GM23248 (cell line): ENCODE data around the gene HIVEP3. TPM values are rescaled to one million over a fixed set of nuclear protein-coding genes. Genes with fewer than 3 reads are reported as not detected.

Experiments used
- DNase-seq: peaks from one replicate; pipeline ENCODE4 v3.0.0-alpha.2; 2015
- H2AFZ ChIP-seq: fragments of 200-600 bp; sonication (generic); 2 replicates; pipeline ENCODE4 v1.6.1; 2016; ENCODE audit warnings: antibody characterized with exemption
- H3F3A ChIP-seq: fragments of 200-600 bp; sonication (generic); 2 replicates; pipeline ENCODE4 v1.6.1; 2016; ENCODE audit warnings: mild to moderate bottlenecking, antibody characterized with exemption, mixed run types; ENCODE audit not compliant: insufficient read depth
- H3K27ac ChIP-seq: fragments of 200-600 bp; sonication (generic); 2 replicates; pipeline ENCODE4 v1.5.1; 2016; ENCODE audit warnings: mild to moderate bottlenecking
- H3K27me3 ChIP-seq: fragments of 200-600 bp; sonication (generic); replicated peaks from 2 replicates; pipeline ENCODE4 v1.6.1; 2016; ENCODE audit warnings: mild to moderate bottlenecking; ENCODE audit not compliant: insufficient read depth
- H3K36me3 ChIP-seq: fragments of 200-600 bp; sonication (generic); 2 replicates; pipeline ENCODE4 v1.6.1; 2016; ENCODE audit warnings: low read depth, mild to moderate bottlenecking
- H3K4me1 ChIP-seq: fragments of 200-600 bp; sonication (generic); 2 replicates; pipeline ENCODE4 v1.6.1; 2016; ENCODE audit warnings: mild to moderate bottlenecking; ENCODE audit not compliant: insufficient read depth
- H3K4me2 ChIP-seq: fragments of 200-600 bp; sonication (generic); one replicate; pipeline ENCODE4 v1.6.1; 2016; ENCODE audit warnings: mild to moderate bottlenecking; ENCODE audit not compliant: unreplicated experiment
- H3K4me3 ChIP-seq: fragments of 200-600 bp; sonication (generic); 2 replicates; pipeline ENCODE4 v1.5.1; 2016; ENCODE audit warnings: mild to moderate bottlenecking
- H3K79me2 ChIP-seq: fragments of 200-600 bp; sonication (generic); 2 replicates; pipeline ENCODE4 v1.6.1; 2016; ENCODE audit warnings: mild to moderate bottlenecking; ENCODE audit not compliant: insufficient read depth
- H3K9ac ChIP-seq: fragments of 200-600 bp; sonication (generic); 2 replicates; pipeline ENCODE4 v1.6.1; 2016; ENCODE audit warnings: mild to moderate bottlenecking
- H3K9me2 ChIP-seq: fragments of 200-600 bp; sonication (generic); 2 replicates; pipeline ENCODE4 v1.6.1; 2016; ENCODE audit warnings: mixed run types, mild to moderate bottlenecking, moderate library complexity; ENCODE audit not compliant: insufficient read depth
- H3K9me3 ChIP-seq: fragments of 200-600 bp; sonication (generic); one replicate; pipeline ENCODE4 v1.6.1; 2017; ENCODE audit warnings: low read depth
- H4K20me1 ChIP-seq: fragments of 200-600 bp; sonication (generic); 2 replicates; pipeline ENCODE4 v1.6.0; 2016; ENCODE audit not compliant: insufficient read depth
- EZH2 ChIP-seq: fragments of 200-600 bp; sonication (generic); IDR thresholded peaks from 2 replicates; pipeline ENCODE4 v1.6.1; 2018; ENCODE audit warnings: antibody characterized with exemption, mild to moderate bottlenecking; ENCODE audit not compliant: insufficient read depth, poor library complexity, severe bottlenecking
- EZH2phosphoT487 ChIP-seq: fragments of 200-600 bp; sonication (generic); IDR thresholded peaks from 2 replicates; pipeline ENCODE4 v1.6.1; 2018; ENCODE audit warnings: antibody characterized with exemption, moderate library complexity, mild to moderate bottlenecking, low read depth; ENCODE audit not compliant: insufficient read depth
- WGBS, 2 experiments: methylation state at CpG; one replicate each; pipeline ENCODE4 v1.1.6; 2015 to 2017; ENCODE audit warnings: low lambda C conversion rate in 2 of 2, low coverage in 1 of 2; ENCODE audit errors: missing lambda C conversion rate in 2 of 2; 5-methylcytosine and 5-hydroxymethylcytosine counted together
- in situ Hi-C: fragments of 300-500 bp; cut with MboI; formaldehyde crosslinking; loops from 2 replicates; pipeline ENCODE4 v1.15.0; 2020
- polyA plus RNA-seq: library from polyadenylated mRNA; unstranded; fragments of >200 nt; fragmentation: Nextera tagmentation; extraction: Ambion mirVana; gene quantifications from 2 replicates; pipeline ENCODE4 v1.2.1, GENCODE V29; 2016
- total RNA-seq: library from RNA; depleted of rRNA; stranded (reverse); fragments of >200 nt; shearing (Covaris generic); gene quantifications from 2 replicates; pipeline ENCODE4 v1.2.3, GENCODE V29; 2014

HIVEP3 gene
- total and polyA plus RNA-seq, 2 experiments from 2014 or later: 1.7 to 7.2 TPM

- Histone ChIP-seq H3K27me3 (no peaks in the 10 kb centered on the region), H3F3A (no peaks in the 10 kb centered on the region), H3K9ac (no peak overlapping the region), H3K36me3 (no peaks in the 10 kb centered on the region), H3K27ac (no peak overlapping the region), H4K20me1 (no peaks in the 10 kb centered on the region), H3K9me3 (no peaks in the 10 kb centered on the region), H3K79me2 (no peaks in the 10 kb centered on the region), H3K4me3 (no peak overlapping the region), H3K4me1 (no peaks in the 10 kb centered on the region), H3K9me2 (no peaks in the 10 kb centered on the region), H2AFZ (no peak overlapping the region), H3K4me2 (no peak overlapping the region)
- no peak for DNase-seq
- in situ Hi-C loops: no loop called here
- 95 to 96% methylated on average over 5 of the region's 5 CpGs for WGBS, 2 experiments
- TF ChIP-seq EZH2phosphoT487 (no peak), EZH2 (no peak)
Observed at GRCh38 chr1:41592451-41593125, 326.1 kb downstream of the HIVEP3 start.

- H3K4me2 ChIP-seq: no peak overlapping the region
- in situ Hi-C loops: no loop called here
Observed at GRCh38 chr1:41591891-41592290, 326.8 kb downstream of the HIVEP3 start.

GRCh38 chr1:41590331-41590730 lies 328.4 kb downstream of the HIVEP3 start:
- H3K4me1 ChIP-seq: no peaks in the 10 kb centered on the region
- no peaks in the 10 kb centered on the region for H3K79me2 ChIP-seq
- no peaks in the 10 kb centered on the region for H3K9me2 ChIP-seq
- in situ Hi-C loops: no loop called here
- H3K27ac ChIP-seq: no peak overlapping the region
- H3K4me3 ChIP-seq: no peak overlapping the region
- no peak for DNase-seq
- no peaks in the 10 kb centered on the region for H3F3A ChIP-seq
- H2AFZ ChIP-seq: no peak overlapping the region
- H3K9me3 ChIP-seq: no peaks in the 10 kb centered on the region
- no peaks in the 10 kb centered on the region for H3K27me3 ChIP-seq
- no peak overlapping the region for H3K4me2 ChIP-seq
- no peaks in the 10 kb centered on the region for H3K36me3 ChIP-seq
- no peak overlapping the region for H3K9ac ChIP-seq
- no peaks in the 10 kb centered on the region for H4K20me1 ChIP-seq
- TF ChIP-seq EZH2 (no peak), EZH2phosphoT487 (no peak)

More at GRCh38 chr1:41591891-41592290, 326.8 kb downstream of the HIVEP3 start:
- Histone ChIP-seq H3K27me3 (no peaks in the 10 kb centered on the region), H3K4me3 (no peak overlapping the region), H3K9ac (no peak overlapping the region), H3K4me1 (no peaks in the 10 kb centered on the region), H2AFZ (no peak overlapping the region), H3K36me3 (no peaks in the 10 kb centered on the region), H3K9me2 (no peaks in the 10 kb centered on the region), H3K79me2 (no peaks in the 10 kb centered on the region), H3K9me3 (no peaks in the 10 kb centered on the region), H3F3A (no peaks in the 10 kb centered on the region), H4K20me1 (no peaks in the 10 kb centered on the region), H3K27ac (no peak overlapping the region)
- TF ChIP-seq EZH2phosphoT487 (no peak), EZH2 (no peak)
- DNase-seq: no peak
- 85 to 88% methylated on average over 6 of the region's 6 CpGs for WGBS, 2 experiments

- DNase-seq: no peak
- Histone ChIP-seq H3K27ac (no peak overlapping the region), H3K4me2 (no peak overlapping the region), H4K20me1 (no peaks in the 10 kb centered on the region), H3K79me2 (no peaks in the 10 kb centered on the region), H3K4me3 (no peak overlapping the region), H3K9ac (no peak overlapping the region), H3K4me1 (no peaks in the 10 kb centered on the region), H2AFZ (no peak overlapping the region), H3K9me3 (no peaks in the 10 kb centered on the region), H3K36me3 (no peaks in the 10 kb centered on the region), H3K9me2 (no peaks in the 10 kb centered on the region), H3K27me3 (no peaks in the 10 kb centered on the region), H3F3A (no peaks in the 10 kb centered on the region)
- WGBS, 2 experiments: 86 to 90% methylated on average over 5 of the region's 5 CpGs
- in situ Hi-C loops: no loop called here
- no peak for TF ChIP-seq EZH2phosphoT487
- no peak for TF ChIP-seq EZH2
Observed at GRCh38 chr1:41589395-41589794, 329.3 kb downstream of the HIVEP3 start.

GRCh38 chr1:41588334-41588875 lies 330.3 kb downstream of the HIVEP3 start:
- Histone ChIP-seq H3K27ac (no peak overlapping the region), H3K9ac (no peak overlapping the region), H3K9me3 (no peaks in the 10 kb centered on the region), H3K27me3 (no peaks in the 10 kb centered on the region), H4K20me1 (no peaks in the 10 kb centered on the region), H3K4me1 (no peaks in the 10 kb centered on the region), H3K36me3 (no peaks in the 10 kb centered on the region), H3K79me2 (no peaks in the 10 kb centered on the region), H3K4me2 (no peak overlapping the region), H3K4me3 (no peak overlapping the region), H2AFZ (no peak overlapping the region), H3F3A (no peaks in the 10 kb centered on the region), H3K9me2 (no peaks in the 10 kb centered on the region)
- in situ Hi-C loops: no loop called here
- 95 to 100% methylated on average over 5 of the region's 5 CpGs for WGBS, 2 experiments
- TF ChIP-seq EZH2: no peak
- TF ChIP-seq EZH2phosphoT487: no peak
- DNase-seq: no peak
